Measurements from ENCODE around the gene GLT1D1.

The GLT1D1 gene

GRCh38 chr12:128951448-128951847, 98.2 kb downstream of the GLT1D1 start:
- Histone ChIP-seq H3F3A (ENCODE audit: insufficient read depth) (no peaks in the 10 kb centered on the region), H3K9ac (ENCODE audit: low read length) (no peak overlapping the region)

GRCh38 chr12:128956755-128957154, 103.5 kb downstream of the GLT1D1 start:
- Histone ChIP-seq H3K27ac (ENCODE audit: low read depth, low read length) (no peak overlapping the region), H3K9ac (ENCODE audit: low read length) (no peak overlapping the region), H3K36me3 (ENCODE audit: low read length) (no peaks in the 10 kb centered on the region), H4K20me1 (ENCODE audit: low read depth, low read length) (no peaks in the 10 kb centered on the region), H2AFZ (ENCODE audit: low read depth, low read length, severe bottlenecking) (no peak overlapping the region), H3F3A (ENCODE audit: insufficient read depth) (no peaks in the 10 kb centered on the region), H3K4me3 (ENCODE audit: insufficient read depth, low read length, poor library complexity, severe bottlenecking) (no peak overlapping the region), H3K4me2 (ENCODE audit: low read depth, low read length, poor library complexity, severe bottlenecking) (no peak overlapping the region), H3K27me3 (ENCODE audit: low read length) (no peaks in the 10 kb centered on the region), H3K9me3 (ENCODE audit: insufficient read depth, low read length) (no peaks in the 10 kb centered on the region), H3K79me2 (ENCODE audit: insufficient read depth, low read length) (no peaks in the 10 kb centered on the region), H3K9me2 (replicated peaks; ENCODE audit: insufficient read depth, low read length) (no peaks in the 10 kb centered on the region)
- no peak for TF ChIP-seq EZH2phosphoT487 (conservative IDR thresholded peaks at IDR 0.05; ENCODE audit: low read length)
- TF ChIP-seq CTCF (IDR thresholded peaks at IDR 0.05; ENCODE audit: insufficient read depth, low read length, poor library complexity, severe bottlenecking): no peak

More at GRCh38 chr12:128951448-128951847, 98.2 kb downstream of the GLT1D1 start:
- TF ChIP-seq EZH2phosphoT487 (conservative IDR thresholded peaks at IDR 0.05; ENCODE audit: low read length) (no peak), CTCF (IDR thresholded peaks at IDR 0.05; ENCODE audit: insufficient read depth, low read length, poor library complexity, severe bottlenecking) (no peak)
- H3K9me2 ChIP-seq (replicated peaks; ENCODE audit: insufficient read depth, low read length): no peaks in the 10 kb centered on the region
- no peak overlapping the region for H2AFZ ChIP-seq (ENCODE audit: low read depth, low read length, severe bottlenecking)
- no peaks in the 10 kb centered on the region for H3K79me2 ChIP-seq (ENCODE audit: insufficient read depth, low read length)
- no peaks in the 10 kb centered on the region for H3K36me3 ChIP-seq (ENCODE audit: low read length)
- H3K4me3 ChIP-seq (ENCODE audit: insufficient read depth, low read length, poor library complexity, severe bottlenecking): no peak overlapping the region
- H3K4me2 ChIP-seq (ENCODE audit: low read depth, low read length, poor library complexity, severe bottlenecking): no peak overlapping the region
- no peak overlapping the region for H3K27ac ChIP-seq (ENCODE audit: low read depth, low read length)
- H3K9me3 ChIP-seq (ENCODE audit: insufficient read depth, low read length): no peaks in the 10 kb centered on the region
- no peaks in the 10 kb centered on the region for H4K20me1 ChIP-seq (ENCODE audit: low read depth, low read length)
- no peaks in the 10 kb centered on the region for H3K27me3 ChIP-seq (ENCODE audit: low read length)

GRCh38 chr12:128959901-128960300, 106.6 kb downstream of the GLT1D1 start:
- Histone ChIP-seq H3K27me3 (ENCODE audit: low read length) (no peaks in the 10 kb centered on the region), H4K20me1 (ENCODE audit: low read depth, low read length) (no peaks in the 10 kb centered on the region), H3K36me3 (ENCODE audit: low read length) (no peaks in the 10 kb centered on the region), H2AFZ (ENCODE audit: low read depth, low read length, severe bottlenecking) (no peak overlapping the region), H3K79me2 (ENCODE audit: insufficient read depth, low read length) (no peaks in the 10 kb centered on the region), H3F3A (ENCODE audit: insufficient read depth) (no peaks in the 10 kb centered on the region), H3K9ac (ENCODE audit: low read length) (no peak overlapping the region), H3K9me2 (replicated peaks; ENCODE audit: insufficient read depth, low read length) (no peaks in the 10 kb centered on the region), H3K4me2 (ENCODE audit: low read depth, low read length, poor library complexity, severe bottlenecking) (no peak overlapping the region), H3K4me3 (ENCODE audit: insufficient read depth, low read length, poor library complexity, severe bottlenecking) (no peak overlapping the region), H3K27ac (ENCODE audit: low read depth, low read length) (no peak overlapping the region), H3K9me3 (ENCODE audit: insufficient read depth, low read length) (no peaks in the 10 kb centered on the region)
- TF ChIP-seq EZH2phosphoT487 (conservative IDR thresholded peaks at IDR 0.05; ENCODE audit: low read length) (no peak), CTCF (IDR thresholded peaks at IDR 0.05; ENCODE audit: insufficient read depth, low read length, poor library complexity, severe bottlenecking) (no peak)
